ENCODE measurements around the gene SUPT4H1.

GRCh38 chr17:58323366-58324055 is 28.5 kb downstream of the SUPT4H1 start:
- TF ChIP-seq CTCF (IDR thresholded peaks at IDR 0.05) (no peak), REST (IDR thresholded peaks at IDR 0.05; ENCODE audit: insufficient read depth in 1 of 2, low read depth in 2 of 2, low read length in 1 of 2) (no peak), POLR2AphosphoS5 (IDR thresholded peaks at IDR 0.05; ENCODE audit: low read depth, low read length) (no peak)

Data from Panc1 (cell line).